ENCODE results near the gene SLC25A23. TPM values are rescaled to one million over a fixed set of nuclear protein-coding genes. Genes with fewer than 3 reads are reported as not detected.

Gene SLC25A23
- total and polyA plus RNA-seq, 10 of the 15 experiments (the other 5 are each of a cell fraction or from before 2014, with no cell fraction given): 10.2 to 85.8 (median 50.0) TPM

DNA sequence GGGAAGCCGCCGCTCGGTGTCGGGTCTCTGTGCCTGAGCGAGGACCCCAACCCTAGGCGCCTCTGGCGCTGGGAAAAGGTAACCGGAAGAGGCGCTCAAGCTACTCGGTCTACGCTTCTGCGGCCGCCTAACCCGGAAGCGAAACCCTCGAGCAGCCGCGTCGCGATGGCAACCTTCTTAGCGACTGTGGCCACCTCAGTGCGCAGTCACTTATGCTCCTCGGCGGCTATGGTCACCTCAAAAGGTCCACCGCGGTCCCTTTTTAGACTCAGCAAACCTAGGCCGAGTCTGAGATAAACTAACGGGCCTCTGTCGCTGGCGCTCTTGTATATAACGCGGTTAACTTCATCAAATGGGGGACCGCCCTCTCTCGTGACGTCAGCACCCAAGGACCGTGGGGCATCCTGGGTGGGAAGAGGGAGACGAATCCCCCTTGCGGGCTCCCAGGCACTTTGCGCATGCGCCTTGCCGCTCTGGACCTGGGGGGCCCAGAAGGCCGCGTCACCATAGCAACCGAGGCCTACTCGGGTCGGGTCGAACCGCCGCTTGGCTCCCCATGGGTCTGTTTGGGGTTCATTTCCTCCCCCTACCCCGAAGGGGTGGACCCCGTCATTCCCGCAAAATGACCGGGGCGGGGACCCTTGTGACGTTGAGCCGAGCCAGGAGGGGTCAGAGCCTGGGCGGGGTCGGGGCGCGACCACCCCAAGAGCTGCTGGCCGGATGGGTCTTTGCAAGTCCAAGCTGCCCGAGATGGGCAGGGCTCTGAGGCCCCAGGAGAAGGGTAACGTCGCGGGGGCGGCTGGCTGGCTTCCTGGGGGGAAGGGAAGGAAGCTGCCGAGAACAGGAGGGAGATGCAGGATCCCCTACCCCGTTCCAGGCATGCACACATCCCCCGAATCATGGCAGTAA, 66.3 kb downstream of the SLC25A23 start, which contains the start of gene GTF2F1 (continued):
- TF ChIP-seq PAX8 (IDR thresholded peaks at IDR 0.05) (no peak), BHLHE40 (IDR thresholded peaks at IDR 0.05; ENCODE audit: borderline replicate concordance in 1 of 2, low read depth in 2 of 2, low read length in 1 of 2) (peak in 1 of 2 experiments; percentile 16; a peak in 2 of 4 replicates), SMAD1 (IDR thresholded peaks at IDR 0.05; ENCODE audit: low read depth, partially characterized antibody) (no peak), TCF3 (IDR thresholded peaks at IDR 0.05; ENCODE audit: borderline replicate concordance, insufficient read depth, low read depth, low read length) (no peak), SPI1 (IDR thresholded peaks at IDR 0.05; ENCODE audit: borderline replicate concordance, insufficient read depth, low read depth, low read length) (no peak), SUPT20H (IDR thresholded peaks at IDR 0.05; ENCODE audit: borderline replicate concordance, control insufficient read depth, low read depth, low read length) (no peak), NBN (IDR thresholded peaks at IDR 0.05) (peak; percentile 98), TAF1 (IDR thresholded peaks at IDR 0.05; ENCODE audit: borderline replicate concordance, low read depth, low read length) (peak; percentile 67), TCF12 (IDR thresholded peaks at IDR 0.05; ENCODE audit: low read depth, low read length) (no peak), MLLT1 (IDR thresholded peaks at IDR 0.05) (0 out of 2 replicates have a peak, but pooled peaks have one; percentile 27), ELK1 (IDR thresholded peaks at IDR 0.05; ENCODE audit: low read depth, low read length) (no peak), SMAD5 (IDR thresholded peaks at IDR 0.05; ENCODE audit: low read depth) (no peak), POLR2A (IDR thresholded peaks at IDR 0.05; ENCODE audit: low read depth, low read length) (peak; percentile 64), POLR2AphosphoS5 (IDR thresholded peaks at IDR 0.05; ENCODE audit: low read length) (peak; percentile 69), ZNF622 (IDR thresholded peaks at IDR 0.05) (no peak), HDGF (IDR thresholded peaks at IDR 0.05) (no peak), STAT1 (conservative IDR thresholded peaks at IDR 0.05) (0 out of 2 replicates have a peak, but pooled peaks have one; percentile 31), SREBF2 (IDR thresholded peaks at IDR 0.05; ENCODE audit: low read length) (no peak), ZBED1 (IDR thresholded peaks at IDR 0.05; ENCODE audit: borderline replicate concordance) (no peak)
- TF ChIP-seq, protein P1, sequence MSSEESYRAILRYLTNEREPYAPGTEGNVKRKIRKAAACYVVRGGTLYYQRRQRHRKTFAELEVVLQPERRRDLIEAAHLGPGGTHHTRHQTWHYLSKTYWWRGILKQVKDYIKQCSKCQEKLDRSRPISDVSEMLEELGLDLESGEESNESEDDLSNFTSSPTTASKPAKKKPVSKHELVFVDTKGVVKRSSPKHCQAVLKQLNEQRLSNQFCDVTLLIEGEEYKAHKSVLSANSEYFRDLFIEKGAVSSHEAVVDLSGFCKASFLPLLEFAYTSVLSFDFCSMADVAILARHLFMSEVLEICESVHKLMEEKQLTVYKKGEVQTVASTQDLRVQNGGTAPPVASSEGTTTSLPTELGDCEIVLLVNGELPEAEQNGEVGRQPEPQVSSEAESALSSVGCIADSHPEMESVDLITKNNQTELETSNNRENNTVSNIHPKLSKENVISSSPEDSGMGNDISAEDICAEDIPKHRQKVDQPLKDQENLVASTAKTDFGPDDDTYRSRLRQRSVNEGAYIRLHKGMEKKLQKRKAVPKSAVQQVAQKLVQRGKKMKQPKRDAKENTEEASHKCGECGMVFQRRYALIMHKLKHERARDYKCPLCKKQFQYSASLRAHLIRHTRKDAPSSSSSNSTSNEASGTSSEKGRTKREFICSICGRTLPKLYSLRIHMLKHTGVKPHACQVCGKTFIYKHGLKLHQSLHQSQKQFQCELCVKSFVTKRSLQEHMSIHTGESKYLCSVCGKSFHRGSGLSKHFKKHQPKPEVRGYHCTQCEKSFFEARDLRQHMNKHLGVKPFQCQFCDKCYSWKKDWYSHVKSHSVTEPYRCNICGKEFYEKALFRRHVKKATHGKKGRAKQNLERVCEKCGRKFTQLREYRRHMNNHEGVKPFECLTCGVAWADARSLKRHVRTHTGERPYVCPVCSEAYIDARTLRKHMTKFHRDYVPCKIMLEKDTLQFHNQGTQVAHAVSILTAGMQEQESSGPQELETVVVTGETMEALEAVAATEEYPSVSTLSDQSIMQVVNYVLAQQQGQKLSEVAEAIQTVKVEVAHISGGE (CRISPR knock-in tag; IDR thresholded peaks at IDR 0.05): no peak
- TF ChIP-seq, protein P2, sequence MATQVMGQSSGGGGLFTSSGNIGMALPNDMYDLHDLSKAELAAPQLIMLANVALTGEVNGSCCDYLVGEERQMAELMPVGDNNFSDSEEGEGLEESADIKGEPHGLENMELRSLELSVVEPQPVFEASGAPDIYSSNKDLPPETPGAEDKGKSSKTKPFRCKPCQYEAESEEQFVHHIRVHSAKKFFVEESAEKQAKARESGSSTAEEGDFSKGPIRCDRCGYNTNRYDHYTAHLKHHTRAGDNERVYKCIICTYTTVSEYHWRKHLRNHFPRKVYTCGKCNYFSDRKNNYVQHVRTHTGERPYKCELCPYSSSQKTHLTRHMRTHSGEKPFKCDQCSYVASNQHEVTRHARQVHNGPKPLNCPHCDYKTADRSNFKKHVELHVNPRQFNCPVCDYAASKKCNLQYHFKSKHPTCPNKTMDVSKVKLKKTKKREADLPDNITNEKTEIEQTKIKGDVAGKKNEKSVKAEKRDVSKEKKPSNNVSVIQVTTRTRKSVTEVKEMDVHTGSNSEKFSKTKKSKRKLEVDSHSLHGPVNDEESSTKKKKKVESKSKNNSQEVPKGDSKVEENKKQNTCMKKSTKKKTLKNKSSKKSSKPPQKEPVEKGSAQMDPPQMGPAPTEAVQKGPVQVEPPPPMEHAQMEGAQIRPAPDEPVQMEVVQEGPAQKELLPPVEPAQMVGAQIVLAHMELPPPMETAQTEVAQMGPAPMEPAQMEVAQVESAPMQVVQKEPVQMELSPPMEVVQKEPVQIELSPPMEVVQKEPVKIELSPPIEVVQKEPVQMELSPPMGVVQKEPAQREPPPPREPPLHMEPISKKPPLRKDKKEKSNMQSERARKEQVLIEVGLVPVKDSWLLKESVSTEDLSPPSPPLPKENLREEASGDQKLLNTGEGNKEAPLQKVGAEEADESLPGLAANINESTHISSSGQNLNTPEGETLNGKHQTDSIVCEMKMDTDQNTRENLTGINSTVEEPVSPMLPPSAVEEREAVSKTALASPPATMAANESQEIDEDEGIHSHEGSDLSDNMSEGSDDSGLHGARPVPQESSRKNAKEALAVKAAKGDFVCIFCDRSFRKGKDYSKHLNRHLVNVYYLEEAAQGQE (IDR thresholded peaks at IDR 0.05; ENCODE audit: low read depth, low read length): no peak
